Erythroblast (primary cell): Measurements from ENCODE around the gene CCDC12.

ENCODE experiments used
- GATA1 ChIP-seq: IDR thresholded peaks from 2 replicates; pipeline ENCODE4 v1.6.1; 2011; ENCODE audit warnings: low read depth, mild to moderate bottlenecking, control low read depth, low read length, moderate library complexity
- POLR2A ChIP-seq: IDR thresholded peaks from 2 replicates; pipeline ENCODE4 v1.6.1; 2011; ENCODE audit warnings: mild to moderate bottlenecking, low read length

- no peak for TF ChIP-seq POLR2A
- no peak for TF ChIP-seq GATA1
These were observed 78.0 kb downstream of the CCDC12 start for GRCh38 chr3:46898321-46899150.
